GM18502 (cell line): ENCODE measurements around the gene CACNA1F.
A peak's percentile ranks its signal among the peaks of the same experiment; 100 is the strongest.
"Not testable (repeated sequence)": the region's sequence is repeated elsewhere in the genome, so short reads cannot be mapped to it uniquely, and the experiment has no call there.

Experiments used
- ATAC-seq: cut with Tn5 transposase; IDR thresholded peaks from one replicate; pipeline ENCODE4 v1.9.1; 2021; ENCODE audit warnings: mild to moderate bottlenecking; ENCODE audit not compliant: unreplicated experiment, poor library complexity

The CACNA1F gene

DNA sequence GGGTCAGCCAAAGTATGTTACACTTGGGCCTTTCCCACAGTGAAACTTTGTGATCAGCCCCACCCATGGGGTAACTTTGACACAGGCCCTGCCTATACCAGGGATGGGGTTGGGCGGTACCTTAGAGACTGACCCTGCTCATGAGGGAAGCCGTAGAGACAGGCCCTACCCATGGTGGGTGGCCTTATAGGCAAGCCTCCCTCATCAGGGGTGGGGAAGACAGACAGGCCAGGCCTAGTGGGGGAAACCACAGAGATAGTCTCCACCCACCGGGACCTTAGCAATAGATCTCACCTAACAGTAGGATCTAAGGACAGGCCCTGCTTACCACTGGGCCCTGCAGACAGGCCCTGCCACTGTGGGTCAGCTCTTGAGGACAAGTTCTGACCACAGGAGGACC lies 54.6 kb downstream of the CACNA1F start:
- no peak for ATAC-seq

GRCh38 chrX:49177873-49178480 lies 55.2 kb downstream of the CACNA1F start:
- ATAC-seq, result no peak

DNA sequence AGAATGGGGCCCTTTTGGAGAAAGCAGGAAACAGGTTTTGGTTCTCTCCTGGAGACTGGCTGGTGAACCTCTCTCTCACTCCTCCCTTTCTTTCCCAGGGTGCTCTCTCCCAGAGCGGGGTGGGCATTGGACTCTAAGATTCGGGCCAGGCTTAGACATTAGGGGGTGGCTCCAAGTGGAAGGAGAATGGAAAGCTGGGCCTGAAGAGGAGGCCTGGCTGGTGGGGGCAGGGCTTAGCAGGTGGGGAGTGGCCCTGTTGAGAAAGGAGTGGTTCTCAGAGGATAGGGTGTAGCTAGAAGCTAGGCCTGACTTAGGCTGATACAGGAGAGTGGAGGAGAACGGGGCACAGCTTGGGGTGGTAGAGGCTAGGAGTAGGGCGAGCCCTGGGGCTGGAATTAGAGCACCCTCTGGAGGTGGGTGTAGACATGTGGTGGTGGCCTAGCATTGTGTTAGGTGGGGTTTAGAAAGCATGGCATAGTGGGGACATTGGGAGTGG lies 55.8 kb downstream of the CACNA1F start:
- no peak for ATAC-seq

- ATAC-seq, result no peak
Measured at GRCh38 chrX:49176421-49177326, 56.5 kb downstream of the CACNA1F start.

- ATAC-seq, result no peak
Measured at GRCh38 chrX:49175435-49176274, 57.5 kb downstream of the CACNA1F start.

DNA sequence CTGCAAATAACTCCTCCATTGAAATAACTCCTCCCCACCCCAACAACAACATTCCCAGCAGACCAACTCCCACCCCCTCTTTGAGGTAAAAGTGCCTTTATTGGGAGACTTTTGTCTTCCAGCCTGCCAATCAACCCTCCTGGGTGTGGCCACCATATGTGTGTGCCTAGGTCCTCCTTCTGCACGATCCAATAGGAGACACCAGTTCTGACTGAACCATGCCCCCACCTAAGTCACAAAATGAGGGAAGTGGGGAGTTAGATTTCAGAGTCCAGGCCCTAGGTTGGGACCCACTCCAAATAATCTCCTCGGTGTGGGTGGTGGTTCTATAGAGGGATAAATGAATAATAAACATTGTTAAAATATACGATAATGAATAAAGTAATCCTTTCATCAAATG lies 58.4 kb downstream of the CACNA1F start:
- ATAC-seq, result no peak

- ATAC-seq, result not testable (repeated sequence)
Measured at GRCh38 chrX:49173544-49173943, 59.6 kb downstream of the CACNA1F start.

DNA sequence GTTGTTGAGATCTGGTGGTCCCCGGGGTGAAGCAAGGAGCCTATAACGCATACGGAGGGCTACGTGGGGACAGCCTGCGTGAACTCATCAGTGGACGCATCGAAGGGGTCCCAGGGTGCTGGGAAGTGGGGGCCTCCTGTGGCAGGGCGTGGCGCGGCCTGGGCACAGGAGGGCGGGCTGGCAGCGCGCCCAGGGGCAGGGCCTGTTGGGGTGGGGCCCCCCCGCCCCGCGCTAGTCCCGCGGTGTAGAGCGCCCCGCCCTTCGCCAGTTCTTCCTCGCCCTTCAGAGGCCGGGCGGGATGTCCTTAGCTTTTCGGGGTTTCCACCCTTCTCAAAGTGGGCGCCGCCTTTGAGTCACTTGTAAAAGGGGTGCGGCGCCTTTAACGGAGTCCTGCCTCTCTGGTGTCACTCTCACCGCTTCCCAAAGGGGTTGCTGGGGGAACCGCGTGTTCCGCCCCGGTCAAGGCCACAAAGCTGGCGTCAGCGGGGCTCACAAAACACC lies 60.8 kb downstream of the CACNA1F start:
- peak; percentile 72 for ATAC-seq

GRCh38 chrX:49171752-49172279 lies 61.3 kb downstream of the CACNA1F start, which contains the start of gene PLP2:
PLP2 (plus strand) TSS chrX:49171898; CDS start chrX:49172001, 103 bp downstream.
- peak; percentile 38 for ATAC-seq

GRCh38 chrX:49167740-49168108 lies 65.4 kb downstream of the CACNA1F start:
- ATAC-seq, result no peak

DNA sequence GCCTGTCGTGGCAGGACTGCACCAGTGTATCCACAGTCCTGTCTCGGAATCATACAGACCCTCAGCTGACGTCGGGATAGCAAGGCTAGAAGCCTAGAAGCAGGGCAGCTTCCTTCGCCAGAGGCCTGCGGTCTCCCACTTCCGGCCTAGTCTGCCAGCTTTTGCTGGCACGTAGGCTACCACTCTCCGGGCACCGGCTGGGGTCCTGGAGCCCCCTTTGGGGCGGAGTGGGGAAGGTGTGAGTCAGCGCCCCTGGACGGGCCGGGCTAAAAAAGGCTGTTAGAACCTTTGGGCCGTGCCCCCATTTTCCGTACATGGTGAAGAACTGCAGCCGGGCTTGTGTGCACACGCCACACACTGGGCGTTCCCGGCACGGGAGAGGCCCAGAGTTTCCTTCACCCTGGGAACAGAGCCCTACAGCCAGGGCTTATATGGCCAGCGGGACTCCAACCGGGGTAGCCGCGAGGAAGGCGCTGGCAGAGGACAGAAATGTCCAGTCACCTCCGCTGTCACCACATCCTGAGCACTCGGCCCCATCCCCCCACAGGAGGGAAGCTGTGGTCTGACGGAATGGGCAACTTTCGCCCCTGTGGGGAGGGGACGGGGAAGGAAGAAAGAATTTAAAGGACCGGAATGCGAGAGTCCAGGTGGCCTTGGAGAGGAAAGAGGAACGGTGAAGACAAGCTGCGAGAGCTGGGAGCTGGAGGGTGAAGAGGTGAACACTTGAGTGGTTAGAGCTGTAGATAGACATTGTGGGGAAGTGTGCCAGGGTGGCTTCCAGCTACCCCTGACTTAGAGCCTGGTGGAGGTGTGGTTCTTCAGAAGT lies 66.0 kb downstream of the CACNA1F start:
- ATAC-seq, result peak; percentile 30

DNA sequence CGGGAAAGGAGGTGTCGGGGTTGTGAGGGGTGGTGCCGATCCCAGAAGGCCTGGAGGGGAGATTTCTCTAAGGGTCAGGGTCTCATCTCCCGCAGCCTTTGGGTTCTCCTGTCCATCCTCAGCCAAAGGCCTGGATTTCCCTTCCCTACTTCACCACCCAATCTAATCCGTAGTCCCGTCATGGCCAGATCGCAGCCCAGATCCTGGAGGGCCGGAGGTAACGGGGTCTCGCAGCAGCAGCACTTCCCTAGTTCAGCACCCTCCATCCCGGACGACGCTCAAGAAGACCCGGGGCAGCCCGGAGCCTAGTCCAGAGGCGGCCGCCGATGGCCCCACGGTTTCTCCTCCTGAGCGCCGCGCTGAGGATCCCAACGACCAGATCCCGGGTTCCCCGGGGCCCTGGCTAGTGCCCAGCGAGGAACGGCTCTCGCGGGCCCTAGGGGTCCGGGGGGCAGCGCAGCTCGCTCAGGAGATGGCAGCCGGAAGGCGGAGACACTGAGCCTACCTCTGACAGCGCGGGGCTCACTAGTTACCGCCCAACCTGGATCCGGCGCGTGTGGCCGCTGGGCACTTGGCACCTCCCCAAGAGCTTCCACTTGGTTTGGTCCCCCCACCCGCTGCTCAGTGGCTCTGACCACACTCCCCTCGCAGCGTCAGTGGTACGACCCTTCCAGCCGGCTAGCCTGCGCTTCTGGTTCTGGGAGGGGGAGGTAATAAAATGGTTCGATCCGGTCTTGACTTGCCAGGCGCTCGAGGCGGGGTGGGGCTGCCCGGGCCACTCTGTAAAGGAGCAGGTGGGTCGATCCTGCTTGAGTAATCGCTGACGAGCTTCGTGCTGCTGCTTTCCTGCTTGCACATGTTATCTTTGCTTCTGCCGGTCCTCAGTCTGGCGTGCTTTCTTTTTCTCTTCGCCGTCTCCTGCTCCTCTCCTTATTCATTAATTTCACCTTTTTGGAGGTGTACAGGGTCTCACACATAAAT lies 66.9 kb downstream of the CACNA1F start:
- ATAC-seq, result peak; percentile 48

DNA sequence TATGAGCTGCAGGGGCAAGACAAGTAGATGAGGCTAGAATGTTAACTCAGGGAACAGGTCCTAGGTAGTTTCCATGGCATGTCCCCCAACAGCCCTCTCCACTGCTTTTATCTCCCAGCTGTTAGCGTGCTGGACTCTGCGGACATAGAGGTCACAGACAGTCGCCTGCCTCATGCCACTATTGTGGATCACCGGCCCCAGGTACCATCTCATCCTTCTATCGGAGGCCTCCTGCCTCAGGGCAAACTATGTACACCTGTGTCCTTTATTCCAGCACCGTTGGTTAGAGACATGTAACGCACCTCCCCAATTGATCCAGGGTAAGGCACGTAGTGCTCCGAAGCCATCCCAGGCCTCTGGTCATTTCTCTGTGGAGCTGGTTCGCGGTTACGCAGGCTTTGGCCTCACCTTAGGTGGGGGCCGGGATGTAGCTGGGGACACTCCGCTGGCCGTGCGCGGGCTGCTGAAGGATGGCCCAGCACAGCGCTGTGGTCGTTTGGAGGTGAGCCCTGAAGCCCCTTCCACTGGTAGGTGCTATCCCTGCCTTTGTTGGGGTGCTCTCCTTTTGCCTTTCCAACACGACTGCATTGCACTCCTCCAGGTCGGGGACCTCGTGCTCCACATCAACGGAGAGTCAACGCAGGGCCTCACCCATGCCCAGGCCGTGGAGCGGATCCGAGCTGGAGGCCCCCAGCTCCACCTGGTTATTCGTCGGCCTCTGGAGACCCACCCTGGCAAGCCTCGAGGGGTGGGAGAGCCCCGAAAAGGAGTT lies 68.4 kb downstream of the CACNA1F start:
- no peak for ATAC-seq

GRCh38 chrX:49163555-49164419 lies 69.4 kb downstream of the CACNA1F start:
- peak; percentile 48 for ATAC-seq

GRCh38 chrX:49162620-49163019 lies 70.5 kb downstream of the CACNA1F start, which contains the start of gene MAGIX:
MAGIX (plus strand) TSS chrX:49162758; CDS start chrX:49162890, 132 bp downstream.
- ATAC-seq, result no peak

GRCh38 chrX:49161632-49162031 lies 71.5 kb downstream of the CACNA1F start:
- no peak for ATAC-seq
